Panc1 (cell line): ENCODE results near the gene PPP1R14C.

Experiments
- POLR2AphosphoS5 ChIP-seq: IDR thresholded peaks from 2 replicates; pipeline ENCODE4 v1.6.1; 2012; ENCODE audit warnings: mild to moderate bottlenecking, low read depth, low read length, moderate library complexity
- SIN3A ChIP-seq: IDR thresholded peaks from 2 replicates; pipeline ENCODE4 v1.6.1; 2012; ENCODE audit warnings: low read depth, mild to moderate bottlenecking, low read length, moderate library complexity, borderline replicate concordance; ENCODE audit not compliant: insufficient read depth
- TCF7L2 ChIP-seq: IDR thresholded peaks from 2 replicates; pipeline ENCODE4 v1.6.1; 2011; ENCODE audit warnings: mild to moderate bottlenecking, low read depth, low read length, inconsistent platforms
- TF ChIP-seq, protein P1 (sequence below): fragments of 450-650 bp; IDR thresholded peaks from 2 replicates; pipeline ENCODE4 v1.5.1; 2017; ENCODE audit warnings: mild to moderate bottlenecking
- TF ChIP-seq, protein P2 (sequence below), 2 experiments: IDR thresholded peaks; 2 replicates each; pipeline ENCODE4 v1.6.1; 2011 to 2012; ENCODE audit warnings: low read depth in 2 of 2, control low read depth in 1 of 2, low read length in 1 of 2, mild to moderate bottlenecking in 1 of 2, moderate library complexity in 1 of 2; ENCODE audit not compliant: insufficient read depth in 1 of 2

DNA sequence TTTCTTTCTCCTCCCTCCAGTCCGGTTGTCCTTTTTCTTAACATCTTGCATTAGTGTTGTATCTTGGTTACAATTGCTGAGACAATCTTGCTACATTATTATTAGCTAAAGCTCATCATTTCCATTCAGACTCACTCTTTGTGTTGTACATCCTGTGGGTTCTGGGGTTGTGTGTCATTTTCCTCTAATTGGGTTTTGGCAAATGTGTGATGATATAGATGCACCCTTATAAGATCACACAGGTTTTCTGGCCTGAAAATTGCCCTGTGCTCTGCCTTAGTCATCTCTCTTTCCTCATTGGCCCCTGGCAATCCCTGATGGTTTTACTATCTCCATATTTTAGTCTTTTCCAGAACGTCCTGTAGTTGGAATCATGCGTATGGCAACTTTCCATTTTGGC, 60.1 kb downstream of the PPP1R14C start:
- TF ChIP-seq, protein P1, sequence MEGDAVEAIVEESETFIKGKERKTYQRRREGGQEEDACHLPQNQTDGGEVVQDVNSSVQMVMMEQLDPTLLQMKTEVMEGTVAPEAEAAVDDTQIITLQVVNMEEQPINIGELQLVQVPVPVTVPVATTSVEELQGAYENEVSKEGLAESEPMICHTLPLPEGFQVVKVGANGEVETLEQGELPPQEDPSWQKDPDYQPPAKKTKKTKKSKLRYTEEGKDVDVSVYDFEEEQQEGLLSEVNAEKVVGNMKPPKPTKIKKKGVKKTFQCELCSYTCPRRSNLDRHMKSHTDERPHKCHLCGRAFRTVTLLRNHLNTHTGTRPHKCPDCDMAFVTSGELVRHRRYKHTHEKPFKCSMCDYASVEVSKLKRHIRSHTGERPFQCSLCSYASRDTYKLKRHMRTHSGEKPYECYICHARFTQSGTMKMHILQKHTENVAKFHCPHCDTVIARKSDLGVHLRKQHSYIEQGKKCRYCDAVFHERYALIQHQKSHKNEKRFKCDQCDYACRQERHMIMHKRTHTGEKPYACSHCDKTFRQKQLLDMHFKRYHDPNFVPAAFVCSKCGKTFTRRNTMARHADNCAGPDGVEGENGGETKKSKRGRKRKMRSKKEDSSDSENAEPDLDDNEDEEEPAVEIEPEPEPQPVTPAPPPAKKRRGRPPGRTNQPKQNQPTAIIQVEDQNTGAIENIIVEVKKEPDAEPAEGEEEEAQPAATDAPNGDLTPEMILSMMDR = no peak
- TF ChIP-seq, protein P2, sequence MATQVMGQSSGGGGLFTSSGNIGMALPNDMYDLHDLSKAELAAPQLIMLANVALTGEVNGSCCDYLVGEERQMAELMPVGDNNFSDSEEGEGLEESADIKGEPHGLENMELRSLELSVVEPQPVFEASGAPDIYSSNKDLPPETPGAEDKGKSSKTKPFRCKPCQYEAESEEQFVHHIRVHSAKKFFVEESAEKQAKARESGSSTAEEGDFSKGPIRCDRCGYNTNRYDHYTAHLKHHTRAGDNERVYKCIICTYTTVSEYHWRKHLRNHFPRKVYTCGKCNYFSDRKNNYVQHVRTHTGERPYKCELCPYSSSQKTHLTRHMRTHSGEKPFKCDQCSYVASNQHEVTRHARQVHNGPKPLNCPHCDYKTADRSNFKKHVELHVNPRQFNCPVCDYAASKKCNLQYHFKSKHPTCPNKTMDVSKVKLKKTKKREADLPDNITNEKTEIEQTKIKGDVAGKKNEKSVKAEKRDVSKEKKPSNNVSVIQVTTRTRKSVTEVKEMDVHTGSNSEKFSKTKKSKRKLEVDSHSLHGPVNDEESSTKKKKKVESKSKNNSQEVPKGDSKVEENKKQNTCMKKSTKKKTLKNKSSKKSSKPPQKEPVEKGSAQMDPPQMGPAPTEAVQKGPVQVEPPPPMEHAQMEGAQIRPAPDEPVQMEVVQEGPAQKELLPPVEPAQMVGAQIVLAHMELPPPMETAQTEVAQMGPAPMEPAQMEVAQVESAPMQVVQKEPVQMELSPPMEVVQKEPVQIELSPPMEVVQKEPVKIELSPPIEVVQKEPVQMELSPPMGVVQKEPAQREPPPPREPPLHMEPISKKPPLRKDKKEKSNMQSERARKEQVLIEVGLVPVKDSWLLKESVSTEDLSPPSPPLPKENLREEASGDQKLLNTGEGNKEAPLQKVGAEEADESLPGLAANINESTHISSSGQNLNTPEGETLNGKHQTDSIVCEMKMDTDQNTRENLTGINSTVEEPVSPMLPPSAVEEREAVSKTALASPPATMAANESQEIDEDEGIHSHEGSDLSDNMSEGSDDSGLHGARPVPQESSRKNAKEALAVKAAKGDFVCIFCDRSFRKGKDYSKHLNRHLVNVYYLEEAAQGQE (IDR thresholded peaks at IDR 0.05; ENCODE audit: insufficient read depth in 1 of 2, low read depth in 2 of 2, low read length in 1 of 2) = no peak
- TF ChIP-seq POLR2AphosphoS5 (no peak), SIN3A (no peak), TCF7L2 (no peak)
